ENCODE data around the gene IL21R.

IL21R gene

DNA sequence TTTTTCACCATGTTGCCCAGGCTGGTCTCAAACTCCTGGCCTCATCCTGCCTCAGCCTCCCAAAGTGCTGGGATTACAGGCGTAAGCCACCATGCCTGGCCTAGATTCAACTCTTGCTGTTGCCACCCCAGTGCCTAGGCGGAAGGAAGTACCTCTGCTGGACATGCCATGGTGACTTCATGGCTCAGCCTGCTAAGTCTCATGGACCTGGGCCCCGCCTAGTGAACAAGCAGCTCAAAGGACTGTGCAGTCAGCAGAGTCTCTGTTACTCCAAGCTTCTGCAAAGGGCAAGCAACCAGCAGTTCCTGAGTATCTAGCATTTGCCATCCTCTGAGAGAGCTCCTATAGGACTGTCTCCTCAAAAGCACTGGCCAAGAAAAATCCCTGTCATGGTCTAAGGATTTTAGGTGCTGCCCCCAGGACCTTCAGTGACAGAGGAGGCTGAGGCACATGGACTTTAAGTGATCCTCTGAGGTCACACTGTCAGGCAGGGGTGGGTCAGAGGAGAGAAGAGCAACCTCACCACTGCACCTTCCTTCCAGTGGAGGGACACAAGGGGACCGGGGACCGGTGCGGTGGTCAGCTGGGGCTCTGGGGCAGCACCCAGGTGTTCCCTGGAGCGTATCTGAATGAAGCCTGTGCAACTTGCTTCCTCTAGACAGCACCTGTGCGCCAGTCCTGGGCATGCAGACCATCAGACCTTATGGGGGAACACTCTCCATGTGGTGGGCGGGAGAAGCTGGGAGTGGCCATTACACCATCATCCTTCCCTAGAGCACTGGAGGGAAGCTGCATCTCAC, 71.3 kb downstream of the IL21R start:
- H3K9me3 ChIP-seq (replicated peaks; ENCODE audit: insufficient read depth, low read length), result no peaks in the 10 kb centered on the region
- no peaks in the 10 kb centered on the region for H3K4me1 ChIP-seq (ENCODE audit: low read length)
- no peaks in the 10 kb centered on the region for H4K20me1 ChIP-seq (ENCODE audit: insufficient read depth, low read length)
- no peak for DNase-seq
- no peak overlapping the region for H3K27ac ChIP-seq (ENCODE audit: low read length)
- H3F3A ChIP-seq (ENCODE audit: insufficient read depth, low read length), result no peaks in the 10 kb centered on the region
- H2AFZ ChIP-seq (ENCODE audit: low read length), result no peak overlapping the region
- H3K9me2 ChIP-seq (replicated peaks; ENCODE audit: insufficient read depth, low read length), result no peaks in the 10 kb centered on the region
- no peaks in the 10 kb centered on the region for H3K27me3 ChIP-seq (replicated peaks; ENCODE audit: insufficient read depth, low read length)
- no peak overlapping the region for H3K9ac ChIP-seq (ENCODE audit: low read length)
- no peaks in the 10 kb centered on the region for H3K79me2 ChIP-seq (ENCODE audit: low read length)
- H3K4me3 ChIP-seq (ENCODE audit: low read length), result no peak overlapping the region
- no peaks in the 10 kb centered on the region for H3K36me3 ChIP-seq (replicated peaks; ENCODE audit: insufficient read depth, low read length)
- H3K4me2 ChIP-seq (ENCODE audit: low read depth, low read length), result no peak overlapping the region
- TF ChIP-seq EZH2 (optimal IDR thresholded peaks at IDR 0.05; ENCODE audit: low read depth, low read length), result no peak
- TF ChIP-seq EZH2phosphoT487 (IDR thresholded peaks at IDR 0.05; ENCODE audit: low read length), result no peak
- TF ChIP-seq, protein P1, sequence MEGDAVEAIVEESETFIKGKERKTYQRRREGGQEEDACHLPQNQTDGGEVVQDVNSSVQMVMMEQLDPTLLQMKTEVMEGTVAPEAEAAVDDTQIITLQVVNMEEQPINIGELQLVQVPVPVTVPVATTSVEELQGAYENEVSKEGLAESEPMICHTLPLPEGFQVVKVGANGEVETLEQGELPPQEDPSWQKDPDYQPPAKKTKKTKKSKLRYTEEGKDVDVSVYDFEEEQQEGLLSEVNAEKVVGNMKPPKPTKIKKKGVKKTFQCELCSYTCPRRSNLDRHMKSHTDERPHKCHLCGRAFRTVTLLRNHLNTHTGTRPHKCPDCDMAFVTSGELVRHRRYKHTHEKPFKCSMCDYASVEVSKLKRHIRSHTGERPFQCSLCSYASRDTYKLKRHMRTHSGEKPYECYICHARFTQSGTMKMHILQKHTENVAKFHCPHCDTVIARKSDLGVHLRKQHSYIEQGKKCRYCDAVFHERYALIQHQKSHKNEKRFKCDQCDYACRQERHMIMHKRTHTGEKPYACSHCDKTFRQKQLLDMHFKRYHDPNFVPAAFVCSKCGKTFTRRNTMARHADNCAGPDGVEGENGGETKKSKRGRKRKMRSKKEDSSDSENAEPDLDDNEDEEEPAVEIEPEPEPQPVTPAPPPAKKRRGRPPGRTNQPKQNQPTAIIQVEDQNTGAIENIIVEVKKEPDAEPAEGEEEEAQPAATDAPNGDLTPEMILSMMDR (IDR thresholded peaks at IDR 0.05; ENCODE audit: low read length), result no peak

DNA sequence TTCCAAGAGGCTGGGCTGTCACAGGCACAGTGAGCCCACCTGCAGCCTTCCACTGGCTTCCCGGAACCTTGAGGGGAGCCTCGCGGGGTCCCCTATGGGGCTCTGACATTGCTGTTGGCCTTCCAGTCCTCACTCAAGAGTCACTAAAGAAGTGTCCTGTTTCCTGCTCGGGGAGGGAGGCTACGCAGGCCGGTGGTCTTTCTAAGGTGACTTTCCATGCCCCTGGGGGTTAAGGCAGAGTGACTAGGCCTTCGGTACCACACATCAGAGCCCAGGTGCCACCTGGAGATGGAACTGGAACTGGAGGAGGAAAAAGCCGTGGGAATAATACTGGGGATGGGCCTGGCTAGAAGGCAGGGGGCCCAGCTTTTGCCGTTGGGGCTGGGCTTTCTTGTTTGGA, 72.1 kb downstream of the IL21R start:
- no peak for DNase-seq
- no peaks in the 10 kb centered on the region for H3K9me3 ChIP-seq (replicated peaks; ENCODE audit: insufficient read depth, low read length)
- H3K9me2 ChIP-seq (replicated peaks; ENCODE audit: insufficient read depth, low read length), result no peaks in the 10 kb centered on the region
- H3K27ac ChIP-seq (ENCODE audit: low read length), result no peak overlapping the region
- no peaks in the 10 kb centered on the region for H3K36me3 ChIP-seq (replicated peaks; ENCODE audit: insufficient read depth, low read length)
- H4K20me1 ChIP-seq (ENCODE audit: insufficient read depth, low read length), result no peaks in the 10 kb centered on the region
- no peak overlapping the region for H2AFZ ChIP-seq (ENCODE audit: low read length)
- TF ChIP-seq, protein P1 (IDR thresholded peaks at IDR 0.05; ENCODE audit: low read length), result no peak
- TF ChIP-seq EZH2phosphoT487 (IDR thresholded peaks at IDR 0.05; ENCODE audit: low read length), result no peak
- no peak for TF ChIP-seq EZH2 (optimal IDR thresholded peaks at IDR 0.05; ENCODE audit: low read depth, low read length)
- H3F3A ChIP-seq (ENCODE audit: insufficient read depth, low read length), result no peaks in the 10 kb centered on the region
- no peaks in the 10 kb centered on the region for H3K4me1 ChIP-seq (ENCODE audit: low read length)
- no peak overlapping the region for H3K9ac ChIP-seq (ENCODE audit: low read length)
- no peak overlapping the region for H3K4me3 ChIP-seq (ENCODE audit: low read length)
- no peak overlapping the region for H3K4me2 ChIP-seq (ENCODE audit: low read depth, low read length)
- H3K27me3 ChIP-seq (replicated peaks; ENCODE audit: insufficient read depth, low read length), result no peaks in the 10 kb centered on the region
- H3K79me2 ChIP-seq (ENCODE audit: low read length), result no peaks in the 10 kb centered on the region

DNA sequence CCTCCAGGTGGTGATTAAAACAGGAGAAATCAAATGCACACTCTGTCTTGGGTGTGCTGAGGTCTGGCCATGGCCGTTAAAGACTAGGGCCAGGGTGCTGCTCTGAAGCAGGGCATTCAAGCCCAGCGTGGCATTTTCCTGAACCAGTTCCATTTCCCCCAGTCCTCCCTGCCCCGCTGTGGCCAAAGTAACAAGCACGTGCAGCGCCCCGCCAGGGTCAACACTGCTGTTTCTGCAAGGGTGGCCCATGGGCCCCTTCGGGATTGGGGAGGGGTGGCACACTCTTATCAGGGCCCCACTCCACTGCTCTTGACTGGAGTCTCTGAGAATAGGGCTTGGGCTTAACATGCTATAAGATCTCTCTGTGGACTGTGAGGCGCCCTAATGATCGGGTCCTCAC, 72.9 kb downstream of the IL21R start:
- H3K79me2 ChIP-seq (ENCODE audit: low read length), result no peaks in the 10 kb centered on the region
- H3K36me3 ChIP-seq (replicated peaks; ENCODE audit: insufficient read depth, low read length), result no peaks in the 10 kb centered on the region
- H3K4me3 ChIP-seq (ENCODE audit: low read length), result no peak overlapping the region
- H3K9me3 ChIP-seq (replicated peaks; ENCODE audit: insufficient read depth, low read length), result no peaks in the 10 kb centered on the region
- H3K27me3 ChIP-seq (replicated peaks; ENCODE audit: insufficient read depth, low read length), result no peaks in the 10 kb centered on the region
- no peak for DNase-seq
- H2AFZ ChIP-seq (ENCODE audit: low read length), result no peak overlapping the region
- no peaks in the 10 kb centered on the region for H4K20me1 ChIP-seq (ENCODE audit: insufficient read depth, low read length)
- no peaks in the 10 kb centered on the region for H3F3A ChIP-seq (ENCODE audit: insufficient read depth, low read length)
- no peaks in the 10 kb centered on the region for H3K4me1 ChIP-seq (ENCODE audit: low read length)
- TF ChIP-seq EZH2phosphoT487 (IDR thresholded peaks at IDR 0.05; ENCODE audit: low read length) (no peak), EZH2 (optimal IDR thresholded peaks at IDR 0.05; ENCODE audit: low read depth, low read length) (no peak)
- TF ChIP-seq, protein P1 (IDR thresholded peaks at IDR 0.05; ENCODE audit: low read length), result no peak
- no peak overlapping the region for H3K27ac ChIP-seq (ENCODE audit: low read length)
- no peak overlapping the region for H3K4me2 ChIP-seq (ENCODE audit: low read depth, low read length)
- H3K9ac ChIP-seq (ENCODE audit: low read length), result no peak overlapping the region
- H3K9me2 ChIP-seq (replicated peaks; ENCODE audit: insufficient read depth, low read length), result no peaks in the 10 kb centered on the region

Data from MM.1S (cell line).